ENCODE data around the gene THSD7B. TPM values are rescaled to one million over a fixed set of nuclear protein-coding genes. Genes with fewer than 3 reads are reported as not detected.

Gene THSD7B
- total and polyA plus RNA-seq, 2 of the 8 experiments (the other 6 are each of a cell fraction or from before 2014, with no cell fraction given) = 0.60 to 2.9 TPM

DNA sequence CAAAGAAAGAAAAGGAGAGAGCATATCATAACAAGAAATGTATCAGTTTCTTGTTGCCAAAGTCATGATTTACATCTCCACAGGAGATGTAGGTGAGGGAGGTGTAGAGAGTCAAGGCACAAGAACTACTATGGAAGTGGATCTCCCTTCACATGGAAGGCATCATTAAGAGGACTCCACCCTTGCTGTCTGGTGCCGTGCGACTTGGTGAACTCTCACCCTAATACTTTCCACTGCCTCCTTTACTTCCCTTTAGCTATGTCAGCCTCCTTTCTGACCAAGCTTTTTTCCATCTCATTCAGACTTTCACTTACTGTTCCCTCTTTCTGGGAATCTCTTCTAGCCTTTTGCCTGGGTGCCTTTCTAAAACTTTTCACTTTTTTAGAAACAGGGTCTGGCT lies 490.0 kb downstream of the THSD7B start:
- no peak for TF ChIP-seq RXRA (IDR thresholded peaks at IDR 0.05; ENCODE audit: insufficient read depth, low read depth, low read length)
- no peak overlapping the region for H4K8ac ChIP-seq (ENCODE audit: extremely low read depth, insufficient read depth, low read length)
- H4K20me1 ChIP-seq (replicated peaks in 1 of 2; ENCODE audit: control insufficient read depth in 1 of 2, insufficient read depth in 2 of 2, low read length in 2 of 2) = no peaks in the 10 kb centered on the region
- no peak overlapping the region for H3K4ac ChIP-seq (replicated peaks; ENCODE audit: insufficient read length, low read depth, low read length)
- H2BK5ac ChIP-seq (ENCODE audit: low read depth, low read length) = no peak overlapping the region; the same call in 1 of the 2 replicates
- no peak overlapping the region for H2AK5ac ChIP-seq (ENCODE audit: low read depth, low read length)
- H3K23me2 ChIP-seq (ENCODE audit: low read depth, low read length) = no peaks in the 10 kb centered on the region
- no peak overlapping the region for H3K18ac ChIP-seq (ENCODE audit: extremely low read depth, low read length)
- WGBS, 2 experiments (ENCODE audit: extremely low coverage in 1 of 2, insufficient coverage in 1 of 2, insufficient read length in 1 of 2, insufficient replicate concordance in 2 of 2, low coverage in 1 of 2, low lambda C conversion rate in 2 of 2, missing lambda C conversion rate in 1 of 2) = 84% methylated on average over 2 of the region's 2 CpGs; no CpG with 5 or more reads in 1 of the 2 experiments
- peak overlapping the region; percentile 48; the same call in 1 of the 2 replicates for H2BK15ac ChIP-seq (ENCODE audit: low read length)
- no peak overlapping the region; the same call in 1 of the 2 replicates for H2BK12ac ChIP-seq (ENCODE audit: low read depth, low read length)
- H3K79me1 ChIP-seq (ENCODE audit: low read depth, low read length) = no peaks in the 10 kb centered on the region
- H4K5ac ChIP-seq (ENCODE audit: insufficient read length, low read depth, low read length) = no peak overlapping the region
- H3K79me2 ChIP-seq (ENCODE audit: control insufficient read depth in 1 of 2, insufficient read depth in 2 of 2, low read length in 2 of 2) = no peaks in the 10 kb centered on the region
- peaks cover 0 to 2% (median 0%) of the 10 kb centered on the region in 4 experiments; a peak in 1 of 7 replicates for H3K4me1 ChIP-seq (replicated peaks in 1 of 4; ENCODE audit: control insufficient read depth in 3 of 4, insufficient read depth in 4 of 4, low read length in 3 of 4)
- H3K9me3 ChIP-seq (ENCODE audit: insufficient read depth in 2 of 2, low read depth in 1 of 2, low read length in 1 of 2) = no peaks in the 10 kb centered on the region
- H2AFZ ChIP-seq (ENCODE audit: low read length) = no peak overlapping the region; the same call in 1 of the 2 replicates
- H3K14ac ChIP-seq (ENCODE audit: insufficient read length) = no peak overlapping the region
- no peak overlapping the region for H3K4me2 ChIP-seq (ENCODE audit: insufficient read depth in 1 of 2, low read depth in 2 of 2, low read length in 2 of 2)
- no peak overlapping the region for H2BK20ac ChIP-seq (ENCODE audit: low read length)
- H3K23ac ChIP-seq (ENCODE audit: insufficient read length) = no peak overlapping the region
- FAIRE-seq (no peak), DNase-seq (ENCODE audit: low read depth in 1 of 2, low spot score in 2 of 2) (no peak)
- no peaks in the 10 kb centered on the region for H3K27me3 ChIP-seq (replicated peaks in 1 of 4; ENCODE audit: control insufficient read depth in 3 of 4, extremely low read depth in 1 of 4, insufficient read depth in 3 of 4, low read length in 3 of 4)
- no peak overlapping the region for H4K91ac ChIP-seq (replicated peaks; ENCODE audit: insufficient read length, low read length)
- POLR2A ChIA-PET (ENCODE audit: partially characterized antibody) = no interaction called here
- no peak overlapping the region for H3K56ac ChIP-seq (replicated peaks; ENCODE audit: insufficient read length, low read depth, low read length)
- H3K4me3 ChIP-seq (ENCODE audit: extremely low read depth in 1 of 4, insufficient read depth in 2 of 4, low read depth in 3 of 4, low read length in 4 of 4) = no peak overlapping the region
- H3K27ac ChIP-seq (ENCODE audit: low read depth, low read length) = no peak overlapping the region
- CTCF ChIA-PET (ENCODE audit: partially characterized antibody) = no interaction called here
- H3K36me3 ChIP-seq (ENCODE audit: control insufficient read depth in 2 of 4, insufficient read depth in 4 of 4, low read length in 3 of 4) = no peaks in the 10 kb centered on the region
- peak overlapping the region; percentile 59 for H2BK120ac ChIP-seq (replicated peaks; ENCODE audit: low read depth, low read length)
- no peak overlapping the region for H3K9ac ChIP-seq (replicated peaks in 1 of 4; ENCODE audit: extremely low read depth in 1 of 4, low read depth in 3 of 4, low read length in 3 of 4)
